ENCODE results near the gene ADRM1. TPM values are rescaled to one million over a fixed set of nuclear protein-coding genes. Genes with fewer than 3 reads are reported as not detected.
A peak's percentile ranks its signal among the peaks of the same experiment; 100 is the strongest.

Gene ADRM1
- total and polyA plus RNA-seq, 2 of the 4 experiments (the other 2 are of a cell fraction), result 103 to 149 TPM

DNA sequence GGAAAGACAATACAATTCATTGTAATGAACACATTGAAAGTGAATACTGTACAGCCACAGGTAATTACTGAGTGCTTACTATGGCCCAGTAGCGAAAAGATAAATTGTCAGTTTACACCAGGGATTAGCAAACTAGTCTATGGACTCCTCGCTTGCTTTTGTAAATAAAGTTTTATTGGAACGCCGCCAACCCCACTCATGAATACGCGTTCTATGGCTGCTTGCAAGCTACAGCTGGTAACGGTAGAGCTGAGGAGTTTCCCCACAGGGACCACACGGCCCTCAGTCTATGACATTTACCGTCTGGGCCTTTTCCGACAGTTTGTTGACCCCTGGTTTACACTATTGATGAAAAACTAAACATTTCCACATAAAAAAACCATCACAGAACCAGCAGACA is 40.1 kb downstream of the ADRM1 start:
- no peaks in the 10 kb centered on the region for H4K20me1 ChIP-seq (ENCODE audit: insufficient read depth, low read length)
- H2AK9ac ChIP-seq (replicated peaks; ENCODE audit: low read depth, low read length, poor library complexity), result no peak overlapping the region
- no peak overlapping the region for H2BK5ac ChIP-seq (ENCODE audit: low read depth, low read length, poor library complexity, severe bottlenecking)
- no peaks in the 10 kb centered on the region for H3K27me3 ChIP-seq (ENCODE audit: control insufficient read depth, insufficient read depth, low read length)
- DNase-seq, result peak; percentile 22
- dilution Hi-C loops (cut with HindIII; ENCODE audit: low sequenced_read_pairs, unreplicated experiment), result no loop called here
- no peak overlapping the region for H3K14ac ChIP-seq (replicated peaks; ENCODE audit: low read depth, low read length)
- no TSS peak for BruUV-seq (replicated peaks)
- H4K5ac ChIP-seq (ENCODE audit: low read depth, low read length), result no peak overlapping the region
- ATAC-seq (ENCODE audit: low read depth), result peak; percentile 33
- H3K18ac ChIP-seq (ENCODE audit: low read depth, low read length), result no peak overlapping the region
- CTCF ChIA-PET, result interaction anchor here (1.4 kb wide), 1 partner anchor 39 kb away, joined by 6 read pairs; no protein-coding TSS in a partner anchor
- 15% methylated on average over 4 of the region's 10 CpGs; no CpG with 5 or more reads in 1 of the 2 experiments for WGBS, 2 experiments (ENCODE audit: extremely low coverage in 2 of 2, insufficient read length in 1 of 2)
- POLR2A ChIA-PET (ENCODE audit: unreplicated experiment), result no interaction called here
- no peak overlapping the region for H3K27ac ChIP-seq (ENCODE audit: insufficient read depth, low read length)
- H4K91ac ChIP-seq (ENCODE audit: insufficient read depth, low read depth, low read length), result no peak overlapping the region
- TF ChIP-seq MAZ (IDR thresholded peaks at IDR 0.05; ENCODE audit: borderline replicate concordance, low read depth, low read length) (no peak), CEBPB (IDR thresholded peaks at IDR 0.05; ENCODE audit: low read depth, low read length) (no peak), MAFK (IDR thresholded peaks at IDR 0.05; ENCODE audit: low read depth, low read length) (no peak), POLR2A (IDR thresholded peaks at IDR 0.05; ENCODE audit: low read depth, low read length) (no peak), CHD1 (IDR thresholded peaks at IDR 0.05; ENCODE audit: low read depth, low read length) (no peak), RFX5 (IDR thresholded peaks at IDR 0.05; ENCODE audit: low read depth, low read length) (no peak), BHLHE40 (IDR thresholded peaks at IDR 0.05; ENCODE audit: low read depth, low read length) (no peak), MXI1 (IDR thresholded peaks at IDR 0.05; ENCODE audit: borderline replicate concordance, low read depth, low read length) (no peak), RCOR1 (IDR thresholded peaks at IDR 0.05; ENCODE audit: insufficient replicate concordance, low read length) (no peak), RAD21 (IDR thresholded peaks at IDR 0.05; ENCODE audit: low read length) (no peak), FOS (IDR thresholded peaks at IDR 0.05; ENCODE audit: low read depth, low read length) (no peak), NFE2L2 (IDR thresholded peaks at IDR 0.05; ENCODE audit: low read depth, low read length) (no peak), SMC3 (IDR thresholded peaks at IDR 0.05; ENCODE audit: low read depth, low read length) (no peak)
- TF ChIP-seq, protein P1, sequence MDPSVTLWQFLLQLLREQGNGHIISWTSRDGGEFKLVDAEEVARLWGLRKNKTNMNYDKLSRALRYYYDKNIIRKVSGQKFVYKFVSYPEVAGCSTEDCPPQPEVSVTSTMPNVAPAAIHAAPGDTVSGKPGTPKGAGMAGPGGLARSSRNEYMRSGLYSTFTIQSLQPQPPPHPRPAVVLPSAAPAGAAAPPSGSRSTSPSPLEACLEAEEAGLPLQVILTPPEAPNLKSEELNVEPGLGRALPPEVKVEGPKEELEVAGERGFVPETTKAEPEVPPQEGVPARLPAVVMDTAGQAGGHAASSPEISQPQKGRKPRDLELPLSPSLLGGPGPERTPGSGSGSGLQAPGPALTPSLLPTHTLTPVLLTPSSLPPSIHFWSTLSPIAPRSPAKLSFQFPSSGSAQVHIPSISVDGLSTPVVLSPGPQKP (IDR thresholded peaks at IDR 0.05; ENCODE audit: borderline replicate concordance, low read depth, low read length), result no peak
- TF ChIP-seq, protein P2, sequence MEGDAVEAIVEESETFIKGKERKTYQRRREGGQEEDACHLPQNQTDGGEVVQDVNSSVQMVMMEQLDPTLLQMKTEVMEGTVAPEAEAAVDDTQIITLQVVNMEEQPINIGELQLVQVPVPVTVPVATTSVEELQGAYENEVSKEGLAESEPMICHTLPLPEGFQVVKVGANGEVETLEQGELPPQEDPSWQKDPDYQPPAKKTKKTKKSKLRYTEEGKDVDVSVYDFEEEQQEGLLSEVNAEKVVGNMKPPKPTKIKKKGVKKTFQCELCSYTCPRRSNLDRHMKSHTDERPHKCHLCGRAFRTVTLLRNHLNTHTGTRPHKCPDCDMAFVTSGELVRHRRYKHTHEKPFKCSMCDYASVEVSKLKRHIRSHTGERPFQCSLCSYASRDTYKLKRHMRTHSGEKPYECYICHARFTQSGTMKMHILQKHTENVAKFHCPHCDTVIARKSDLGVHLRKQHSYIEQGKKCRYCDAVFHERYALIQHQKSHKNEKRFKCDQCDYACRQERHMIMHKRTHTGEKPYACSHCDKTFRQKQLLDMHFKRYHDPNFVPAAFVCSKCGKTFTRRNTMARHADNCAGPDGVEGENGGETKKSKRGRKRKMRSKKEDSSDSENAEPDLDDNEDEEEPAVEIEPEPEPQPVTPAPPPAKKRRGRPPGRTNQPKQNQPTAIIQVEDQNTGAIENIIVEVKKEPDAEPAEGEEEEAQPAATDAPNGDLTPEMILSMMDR (conservative IDR thresholded peaks at IDR 0.05; ENCODE audit: low read depth, low read length), result no peak
- TF ChIP-seq, protein P3, sequence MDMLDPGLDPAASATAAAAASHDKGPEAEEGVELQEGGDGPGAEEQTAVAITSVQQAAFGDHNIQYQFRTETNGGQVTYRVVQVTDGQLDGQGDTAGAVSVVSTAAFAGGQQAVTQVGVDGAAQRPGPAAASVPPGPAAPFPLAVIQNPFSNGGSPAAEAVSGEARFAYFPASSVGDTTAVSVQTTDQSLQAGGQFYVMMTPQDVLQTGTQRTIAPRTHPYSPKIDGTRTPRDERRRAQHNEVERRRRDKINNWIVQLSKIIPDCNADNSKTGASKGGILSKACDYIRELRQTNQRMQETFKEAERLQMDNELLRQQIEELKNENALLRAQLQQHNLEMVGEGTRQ (IDR thresholded peaks at IDR 0.05; ENCODE audit: low read depth, low read length), result no peak
- H2AK5ac ChIP-seq (ENCODE audit: low read depth, low read length), result no peak overlapping the region
- no peak overlapping the region for H3K9ac ChIP-seq (ENCODE audit: low read depth, low read length)
- no peak overlapping the region for H3K4me2 ChIP-seq (ENCODE audit: low read depth, low read length)
- no peak overlapping the region for H2BK20ac ChIP-seq (ENCODE audit: low read depth, low read length)
- H3K4me3 ChIP-seq (ENCODE audit: insufficient read depth, low read depth, low read length), result no peak overlapping the region
- H3K56ac ChIP-seq (ENCODE audit: extremely low read depth, insufficient read depth, low read length), result no peak overlapping the region
- no peak overlapping the region for H2BK15ac ChIP-seq (ENCODE audit: low read depth, low read length)
- intact Hi-C loops (cut with micrococcal nuclease), result no loop called here
- H3K9me1 ChIP-seq (ENCODE audit: insufficient read depth, low read length), result peaks cover 2% of the 10 kb centered on the region; the same call in 1 of the 2 replicates
- H3K4ac ChIP-seq (ENCODE audit: low read depth, low read length), result no peak overlapping the region
- H3K9me3 ChIP-seq (ENCODE audit: control insufficient read depth, insufficient read depth, low read length), result peaks cover 2% of the 10 kb centered on the region
- H2BK120ac ChIP-seq (ENCODE audit: low read depth, low read length), result no peak overlapping the region
- in situ Hi-C loops (cut with MboI; ENCODE audit: low sequenced_read_pairs), result no loop called here
- no peaks in the 10 kb centered on the region for H3K79me1 ChIP-seq (ENCODE audit: low read depth in 1 of 2, low read length in 2 of 2)
- H3K4me1 ChIP-seq (ENCODE audit: control insufficient read depth, insufficient read depth, low read length), result no peaks in the 10 kb centered on the region; the same call in 1 of the 2 replicates
- H3K36me3 ChIP-seq (ENCODE audit: control insufficient read depth, insufficient read depth, low read length), result peaks cover 5% of the 10 kb centered on the region; the same call in 1 of the 2 replicates
- H3K23ac ChIP-seq (ENCODE audit: low read depth, low read length), result no peak overlapping the region
- no peak overlapping the region for H4K8ac ChIP-seq (ENCODE audit: low read depth in 2 of 2, low read length in 2 of 2)
- no peak overlapping the region for H2AFZ ChIP-seq (replicated peaks; ENCODE audit: low read length, poor library complexity)
